ENCODE results near the gene DYNC2I2.

DNA sequence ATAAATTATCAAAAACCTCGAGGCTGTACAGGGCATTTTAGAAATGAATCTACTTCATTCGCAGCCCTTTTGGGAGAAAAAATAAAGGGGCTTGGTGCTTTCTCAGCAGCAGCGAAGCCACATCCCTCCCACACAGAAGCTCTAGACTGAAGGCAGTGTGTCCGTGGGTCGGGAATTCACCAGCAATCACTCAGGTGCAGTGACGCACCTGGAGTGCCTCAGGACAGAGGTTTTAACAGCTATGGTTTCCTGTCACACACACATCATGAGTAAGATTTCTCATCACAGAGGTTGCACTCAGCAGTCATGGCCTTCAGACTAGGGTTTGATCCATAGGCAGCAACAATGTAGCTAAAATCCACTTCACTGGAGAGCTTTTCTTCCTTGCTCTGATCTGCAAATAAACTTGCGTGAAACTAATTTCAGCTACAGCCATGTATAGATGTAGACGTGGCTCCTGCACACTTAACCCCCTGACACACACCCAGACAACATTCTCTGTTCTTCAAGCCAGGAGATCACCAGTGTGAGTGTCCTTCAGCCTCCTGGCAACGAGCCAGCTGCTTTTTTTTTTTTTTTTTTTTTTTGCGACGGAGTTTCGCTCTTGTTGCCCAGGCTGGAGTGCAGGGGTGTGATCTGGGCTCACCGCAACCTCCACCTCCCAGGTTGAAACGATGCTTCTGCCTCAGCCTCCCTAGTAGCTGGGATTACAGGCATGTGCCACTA lies 34.8 kb downstream of the DYNC2I2 start:
- TF ChIP-seq, protein P1, sequence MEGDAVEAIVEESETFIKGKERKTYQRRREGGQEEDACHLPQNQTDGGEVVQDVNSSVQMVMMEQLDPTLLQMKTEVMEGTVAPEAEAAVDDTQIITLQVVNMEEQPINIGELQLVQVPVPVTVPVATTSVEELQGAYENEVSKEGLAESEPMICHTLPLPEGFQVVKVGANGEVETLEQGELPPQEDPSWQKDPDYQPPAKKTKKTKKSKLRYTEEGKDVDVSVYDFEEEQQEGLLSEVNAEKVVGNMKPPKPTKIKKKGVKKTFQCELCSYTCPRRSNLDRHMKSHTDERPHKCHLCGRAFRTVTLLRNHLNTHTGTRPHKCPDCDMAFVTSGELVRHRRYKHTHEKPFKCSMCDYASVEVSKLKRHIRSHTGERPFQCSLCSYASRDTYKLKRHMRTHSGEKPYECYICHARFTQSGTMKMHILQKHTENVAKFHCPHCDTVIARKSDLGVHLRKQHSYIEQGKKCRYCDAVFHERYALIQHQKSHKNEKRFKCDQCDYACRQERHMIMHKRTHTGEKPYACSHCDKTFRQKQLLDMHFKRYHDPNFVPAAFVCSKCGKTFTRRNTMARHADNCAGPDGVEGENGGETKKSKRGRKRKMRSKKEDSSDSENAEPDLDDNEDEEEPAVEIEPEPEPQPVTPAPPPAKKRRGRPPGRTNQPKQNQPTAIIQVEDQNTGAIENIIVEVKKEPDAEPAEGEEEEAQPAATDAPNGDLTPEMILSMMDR (IDR thresholded peaks at IDR 0.05): no peak
- TF ChIP-seq POLR2A (IDR thresholded peaks at IDR 0.05): no peak

Data from adrenal gland (tissue), 5 donors.